COLO829 (cell line): ENCODE measurements around the gene BCAP31.
"Not testable (repeated sequence)": the region's sequence is repeated elsewhere in the genome, so short reads cannot be mapped to it uniquely, and the experiment has no call there.

Experiments used
- DNase-seq: peaks from one replicate; pipeline ENCODE4 v3.0.0; 2012; ENCODE audit warnings: low spot score

BCAP31 gene

DNA sequence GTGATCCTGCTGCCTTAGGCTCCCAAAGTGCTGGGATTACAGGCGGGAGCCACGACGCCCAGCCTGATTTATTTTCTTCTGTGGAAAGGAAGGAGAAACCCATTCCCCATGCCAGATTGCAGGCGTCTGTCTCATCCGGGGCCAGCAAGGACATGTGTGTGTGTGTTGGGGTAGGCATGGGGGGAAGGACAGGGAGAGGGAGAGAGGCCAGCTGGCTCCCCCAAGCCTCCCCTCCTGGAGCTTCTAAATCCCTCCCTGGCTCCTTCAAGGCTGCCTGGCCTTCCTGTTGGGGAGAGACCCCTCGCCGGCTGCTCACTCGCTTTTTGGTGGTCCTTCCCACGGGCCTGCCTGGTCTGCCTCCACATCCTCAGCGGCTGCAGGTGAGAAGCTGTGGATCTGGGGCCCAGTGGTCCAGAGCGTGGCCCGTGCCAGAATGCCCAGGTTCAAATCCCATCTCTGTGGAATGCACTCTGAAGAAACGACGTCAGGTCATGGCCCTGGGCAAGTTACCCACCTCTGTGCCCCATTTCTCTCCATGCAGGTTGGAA, 38.5 kb upstream of the BCAP31 start:
- no peak for DNase-seq

DNA sequence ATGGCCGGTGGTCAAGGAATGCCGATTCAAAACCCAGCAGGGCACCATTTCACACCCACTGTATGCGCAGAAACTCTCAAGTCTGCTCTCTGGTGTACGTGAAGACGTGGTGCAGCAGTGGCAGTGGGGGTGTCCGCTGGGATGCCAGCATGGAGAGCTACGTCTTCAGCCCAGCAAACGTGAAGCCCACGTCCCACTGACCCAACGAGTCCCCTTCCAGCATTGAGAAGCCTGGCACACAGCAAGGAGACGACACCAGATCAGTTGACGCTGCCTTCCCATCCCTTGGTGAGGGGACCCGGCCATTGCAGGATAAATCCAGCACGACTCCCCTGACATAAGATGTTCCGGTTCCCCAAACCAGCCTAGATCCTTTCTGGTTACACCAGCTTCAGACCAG, 37.7 kb upstream of the BCAP31 start:
- DNase-seq = no peak

GRCh38 chrX:153755136-153755535, 30.9 kb upstream of the BCAP31 start:
- DNase-seq = no peak

- no peak for DNase-seq
Measured at GRCh38 chrX:153750127-153750774, 26.1 kb upstream of the BCAP31 start.

- DNase-seq = not testable (repeated sequence)
Measured at GRCh38 chrX:153749017-153749416, 24.8 kb upstream of the BCAP31 start.

DNA sequence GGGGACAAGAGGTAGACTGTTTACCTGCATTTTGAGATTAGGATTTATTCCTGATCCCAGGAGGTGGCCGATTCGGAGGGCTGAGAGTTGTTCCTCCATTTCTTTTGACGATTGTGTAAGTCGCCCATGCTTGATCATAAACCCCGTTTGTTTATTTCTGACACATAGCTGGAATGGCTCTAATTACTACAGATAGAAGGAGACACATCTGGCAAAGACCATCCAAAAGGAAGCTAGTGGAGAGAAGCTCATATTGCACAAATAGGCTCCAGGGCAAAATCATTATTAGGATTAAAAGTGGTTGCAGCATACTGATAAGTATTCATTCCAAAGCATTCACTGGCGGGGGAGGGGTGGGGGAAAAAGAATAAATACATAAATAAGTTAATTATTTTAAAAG, 22.8 kb upstream of the BCAP31 start:
- not testable (repeated sequence) for DNase-seq

DNA sequence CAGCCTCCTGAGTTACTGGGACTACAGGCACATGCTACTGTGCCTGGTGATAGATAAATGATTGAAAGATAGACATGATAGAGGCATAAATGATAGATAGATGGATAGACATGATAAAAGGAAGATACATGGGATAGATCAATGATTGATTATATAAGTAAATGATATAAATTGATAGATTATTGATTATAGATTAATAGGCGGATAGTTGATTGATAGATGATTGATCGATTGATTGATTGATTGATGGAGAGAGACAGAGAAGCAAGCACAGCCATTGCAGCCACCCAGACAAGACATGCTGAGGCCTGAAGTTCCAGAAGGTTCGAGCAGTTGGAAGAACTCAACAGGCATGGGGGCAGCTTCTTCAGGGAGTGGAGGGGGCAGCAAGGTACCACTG, 22.2 kb upstream of the BCAP31 start:
- DNase-seq = no peak

DNA sequence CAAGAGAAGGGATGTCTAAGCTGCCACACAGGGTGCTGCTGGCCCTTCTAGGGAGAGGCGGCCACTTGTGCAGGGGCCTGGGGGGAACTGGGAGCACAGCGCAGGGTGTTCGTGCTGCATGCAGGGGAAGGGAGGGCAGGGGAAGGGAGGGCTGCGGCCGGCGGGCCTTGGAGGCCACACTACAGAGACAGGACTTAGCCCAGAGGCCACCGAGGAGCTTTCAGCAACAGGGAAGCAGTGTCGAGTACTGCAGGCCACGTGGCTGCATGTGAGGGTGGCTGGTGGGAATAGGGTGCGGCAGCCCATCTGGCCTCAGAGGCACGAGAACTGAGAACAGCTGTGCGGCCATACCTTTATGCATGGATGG, 20.9 kb upstream of the BCAP31 start:
- DNase-seq = not testable (repeated sequence)

DNA sequence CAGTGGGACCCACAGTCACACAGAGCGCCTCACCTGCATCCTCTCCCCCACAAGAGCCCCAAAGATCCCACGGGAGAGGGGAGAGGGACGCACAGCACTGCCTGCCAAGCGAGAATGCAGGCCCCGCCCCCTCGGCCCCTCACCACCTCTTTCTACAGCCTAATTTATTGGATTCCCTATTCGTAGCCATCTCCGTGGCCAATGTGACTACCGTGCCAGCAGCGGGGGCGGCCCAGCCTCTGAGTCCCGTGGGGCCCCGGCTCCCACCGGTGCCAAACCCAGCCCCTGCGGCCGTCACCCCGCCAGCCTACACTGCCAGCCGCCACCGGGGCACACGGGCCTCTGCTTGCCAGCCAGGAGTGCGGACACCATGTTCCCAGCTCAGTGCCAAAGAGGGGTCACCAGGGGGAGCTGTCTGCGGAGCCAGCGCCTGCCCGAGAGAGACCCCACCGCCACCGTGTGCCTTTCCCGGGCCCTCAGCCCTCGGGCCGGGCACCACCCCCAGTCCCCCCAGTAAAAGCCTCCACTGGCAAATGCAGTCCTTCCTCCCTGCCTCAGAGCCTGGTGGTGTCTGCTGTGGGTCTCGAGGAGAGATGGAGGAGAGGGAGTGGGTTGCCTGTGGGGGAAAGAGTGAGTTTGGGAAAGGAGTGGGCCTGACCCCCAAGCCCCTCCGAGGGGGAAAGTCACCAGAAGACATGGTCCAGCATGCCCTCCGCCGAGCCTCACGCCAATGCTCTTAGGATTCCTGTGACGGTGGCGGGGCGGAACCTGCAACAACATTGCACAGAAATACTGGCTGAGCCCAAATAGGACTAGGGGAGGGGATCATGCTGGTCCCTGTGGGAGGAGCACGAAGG, 20.3 kb upstream of the BCAP31 start:
- DNase-seq = no peak

DNA sequence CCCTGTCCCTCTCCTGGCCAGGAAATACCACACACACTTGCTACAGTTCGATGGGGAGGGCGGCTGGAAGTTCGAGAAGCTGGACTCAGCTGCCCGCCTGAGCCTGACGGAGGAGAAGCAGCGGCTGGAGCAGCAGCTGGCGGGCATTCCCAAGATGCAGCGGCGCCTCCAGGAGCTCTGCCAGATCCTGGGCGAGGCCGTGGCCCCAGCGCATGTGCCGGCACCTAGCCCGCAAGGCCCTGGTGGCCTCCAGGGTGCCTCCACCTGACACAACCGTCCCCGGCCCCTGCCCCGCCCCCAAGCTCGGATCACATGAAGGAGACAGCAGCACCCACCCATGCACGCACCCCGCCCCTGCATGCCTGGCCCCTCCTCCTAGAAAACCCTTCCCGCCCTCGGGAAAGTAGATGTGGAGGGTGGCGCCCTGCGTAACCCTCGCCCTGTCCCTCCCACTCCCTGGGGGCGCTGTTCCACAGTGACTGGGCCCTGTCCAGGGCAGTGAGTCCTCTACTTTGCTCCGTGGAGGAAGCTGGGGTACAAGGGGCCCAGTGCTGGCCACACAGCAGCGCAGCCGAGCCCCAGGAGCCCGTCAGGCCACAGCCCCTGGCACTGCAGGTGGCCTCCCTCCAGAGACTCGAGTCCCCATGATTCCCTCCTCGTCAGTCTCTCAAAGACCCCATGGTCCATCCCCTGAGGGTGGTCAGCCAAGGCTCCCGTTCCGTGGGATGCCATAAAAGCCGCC, 19.5 kb upstream of the BCAP31 start:
- DNase-seq = not testable (repeated sequence)

- DNase-seq = not testable (repeated sequence)
Measured at GRCh38 chrX:153742796-153743467, 18.7 kb upstream of the BCAP31 start.

- not testable (repeated sequence) for DNase-seq
Measured at GRCh38 chrX:153742111-153742510, 17.9 kb upstream of the BCAP31 start.

DNA sequence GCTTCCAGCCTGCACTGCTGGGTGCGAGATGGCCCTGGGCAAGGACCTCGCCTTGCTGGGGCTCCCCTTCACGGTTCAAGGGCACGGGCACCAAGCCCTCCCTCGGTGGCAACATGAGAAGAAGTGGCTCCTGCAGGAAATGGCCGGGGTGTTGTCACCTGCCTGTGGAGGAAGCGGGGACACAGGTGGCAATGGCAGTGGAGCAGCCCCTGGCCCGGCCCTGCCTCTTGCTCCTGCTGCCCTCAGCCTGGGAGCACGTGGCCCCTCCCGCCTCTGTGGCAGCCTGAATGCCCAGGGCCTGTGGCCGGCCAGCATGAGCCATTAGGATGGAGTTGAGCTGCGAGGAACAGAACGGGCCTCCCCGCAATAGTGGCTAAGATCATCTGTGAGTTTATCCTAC, 17.3 kb upstream of the BCAP31 start:
- no peak for DNase-seq

DNA sequence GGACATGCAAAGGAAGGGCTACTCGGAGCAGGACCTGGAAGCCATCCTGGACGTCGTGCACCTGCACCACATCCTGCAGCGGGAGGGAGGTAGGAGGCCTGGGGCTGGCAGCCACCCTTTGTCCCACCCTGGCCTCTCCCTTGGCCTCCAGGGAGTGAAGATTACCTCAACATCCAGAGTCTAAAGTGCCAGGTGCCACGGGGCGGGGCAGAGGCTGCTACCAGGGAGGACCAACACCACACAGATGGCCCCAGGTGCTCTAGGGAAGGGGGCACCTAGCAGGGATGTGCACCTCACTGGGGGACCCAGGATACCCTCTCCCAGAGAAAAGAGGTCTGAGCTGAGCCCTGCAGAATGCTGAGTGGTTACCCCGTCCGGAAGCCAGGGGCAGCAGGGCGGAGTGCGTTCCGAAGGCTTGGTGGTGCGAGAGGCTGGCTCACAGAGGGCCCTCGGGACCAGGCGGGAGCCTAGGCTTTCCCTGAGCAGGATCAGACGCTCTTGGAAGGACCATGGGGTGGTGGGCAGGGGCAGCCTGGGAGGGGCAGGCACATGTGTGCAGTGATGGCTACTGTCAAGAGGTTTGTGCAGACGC, 16.5 kb upstream of the BCAP31 start:
- DNase-seq = no peak

DNA sequence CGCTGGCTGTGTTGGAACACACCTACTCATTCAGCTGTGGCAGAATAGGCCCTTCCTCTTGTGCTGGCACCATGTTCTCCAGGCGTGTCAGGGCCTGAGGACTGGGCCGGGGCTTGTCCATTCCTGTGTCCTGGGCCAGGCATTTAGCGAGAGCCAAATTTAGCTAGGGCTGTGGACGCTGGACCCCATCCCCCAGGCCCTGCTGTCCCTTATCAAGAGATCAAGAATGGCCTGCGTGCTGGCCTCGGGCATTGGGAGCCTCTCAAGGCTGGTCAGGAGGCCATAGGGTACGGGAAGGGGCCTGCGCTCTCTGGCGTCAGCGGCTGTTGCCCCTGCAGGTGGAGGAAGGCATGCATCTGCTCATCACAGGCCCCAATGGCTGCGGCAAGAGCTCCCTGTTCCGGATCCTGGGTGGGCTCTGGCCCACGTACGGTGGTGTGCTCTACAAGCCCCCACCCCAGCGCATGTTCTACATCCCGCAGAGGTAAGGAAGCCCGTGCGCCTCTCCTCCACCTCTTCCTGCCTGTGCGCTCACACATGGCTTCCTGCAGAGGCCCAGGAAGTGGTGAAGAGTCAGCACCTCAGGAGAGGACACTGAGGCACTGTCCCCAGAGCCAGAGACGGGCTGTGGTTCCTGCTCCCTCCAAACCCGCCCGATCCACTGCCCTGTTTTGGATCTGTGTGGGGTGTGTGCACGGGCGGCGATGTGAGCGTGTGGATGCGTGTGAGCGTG, 15.7 kb upstream of the BCAP31 start:
- DNase-seq = no peak

GRCh38 chrX:153738056-153738605, 13.9 kb upstream of the BCAP31 start:
- no peak for DNase-seq

DNA sequence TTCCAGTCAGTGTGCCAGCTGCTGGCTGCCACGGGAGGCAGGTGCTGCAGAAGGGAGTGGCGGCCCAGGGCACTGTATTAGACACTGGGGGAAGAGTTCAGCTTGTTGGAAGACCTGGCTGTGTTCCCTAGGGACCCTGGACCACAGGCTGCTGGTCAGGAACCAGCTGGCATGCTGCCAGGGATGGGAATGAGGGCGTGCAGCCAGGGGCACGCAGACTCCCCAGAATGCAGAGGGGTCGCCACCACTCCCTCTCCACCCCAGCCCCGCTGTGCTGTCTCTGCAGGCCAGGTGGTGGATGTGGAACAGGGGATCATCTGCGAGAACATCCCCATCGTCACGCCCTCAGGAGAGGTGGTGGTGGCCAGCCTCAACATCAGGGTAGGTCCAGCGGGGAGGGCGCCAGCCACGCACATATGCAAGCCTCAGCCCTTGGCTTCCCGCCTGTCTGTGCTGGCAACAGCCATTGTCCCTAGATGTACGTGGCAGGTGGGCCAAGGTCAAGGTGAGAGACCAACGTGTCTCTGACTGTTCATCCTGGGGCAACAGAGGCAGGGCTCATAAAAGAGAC, 12.8 kb upstream of the BCAP31 start:
- no peak for DNase-seq

GRCh38 chrX:153736071-153736820, 12.1 kb upstream of the BCAP31 start:
- no peak for DNase-seq

- DNase-seq = no peak
Measured at GRCh38 chrX:153735274-153735673, 11.1 kb upstream of the BCAP31 start.

GRCh38 chrX:153734871-153735270, 10.7 kb upstream of the BCAP31 start:
- no peak for DNase-seq
